ENCODE data around the gene PLCD4. TPM values are rescaled to one million over a fixed set of nuclear protein-coding genes. Genes with fewer than 3 reads are reported as not detected.

Gene PLCD4
- total and polyA plus RNA-seq, 10 of the 15 experiments (the other 5 are each of a cell fraction or from before 2014, with no cell fraction given): under 0.01 to 1.5 (median 0.23) TPM; not detected in 2

- peak; percentile 92 for TF ChIP-seq E2F8 (IDR thresholded peaks at IDR 0.05; ENCODE audit: low read depth, partially characterized antibody)
- TF ChIP-seq STAT1 (conservative IDR thresholded peaks at IDR 0.05): no peak
- TF ChIP-seq BCLAF1 (IDR thresholded peaks at IDR 0.05): no peak
- TF ChIP-seq BCL3 (IDR thresholded peaks at IDR 0.05; ENCODE audit: borderline replicate concordance, insufficient read depth, low read depth, low read length, poor library complexity, severe bottlenecking): peak; percentile 23
- no peak for TF ChIP-seq BMI1 (IDR thresholded peaks at IDR 0.05; ENCODE audit: borderline replicate concordance)
- TF ChIP-seq BHLHE40 (IDR thresholded peaks at IDR 0.05; ENCODE audit: borderline replicate concordance in 1 of 2, low read depth in 2 of 2, low read length in 1 of 2): peak in 1 of 2 experiments; percentile 32; a peak in 1 of 4 replicates
- no peak for TF ChIP-seq ZNF274 (IDR thresholded peaks at IDR 0.05; ENCODE audit: insufficient read depth, insufficient read length)
- no peak for TF ChIP-seq STAT3 (IDR thresholded peaks at IDR 0.05; ENCODE audit: low read depth, low read length)
- no peak for TF ChIP-seq CBX3 (IDR thresholded peaks at IDR 0.05; ENCODE audit: borderline replicate concordance, low read depth)
- no peak for TF ChIP-seq NFXL1 (IDR thresholded peaks at IDR 0.05; ENCODE audit: borderline replicate concordance)
- TF ChIP-seq PAX8 (IDR thresholded peaks at IDR 0.05): no peak
- peak; percentile 61; the same call in 1 of the 2 replicates for TF ChIP-seq HDGF (IDR thresholded peaks at IDR 0.05)
- TF ChIP-seq USF1 (IDR thresholded peaks at IDR 0.05; ENCODE audit: borderline replicate concordance, extremely low read length, insufficient read depth, low read depth, low read length): no peak
- no peak for TF ChIP-seq ZSCAN29 (IDR thresholded peaks at IDR 0.05)
- peak; percentile 74 for TF ChIP-seq POLR2AphosphoS5 (IDR thresholded peaks at IDR 0.05; ENCODE audit: low read length)
- TF ChIP-seq YY1 (IDR thresholded peaks at IDR 0.05; ENCODE audit: low read depth, low read length): peak; percentile 63; the same call in 1 of the 2 replicates
- TF ChIP-seq MYC (IDR thresholded peaks at IDR 0.05; ENCODE audit: insufficient read depth, insufficient read length, insufficient replicate concordance, low read length, severe bottlenecking): peak; percentile 89
- no peak for TF ChIP-seq KAT2A (conservative IDR thresholded peaks at IDR 0.05; ENCODE audit: control insufficient read depth, low read depth, low read length)
Measured at GRCh38 chr2:218659258-218659987, 51.7 kb downstream of the PLCD4 start, which contains the start of the genes BCS1L and ZNF142 (continued).

All from GM12878 (cell line).